ENCODE results near the gene NADSYN1. TPM values are rescaled to one million over a fixed set of nuclear protein-coding genes. Genes with fewer than 3 reads are reported as not detected.

NADSYN1 gene
- total RNA-seq, 1 experiment from 2014 or later: 45.1 TPM

DNA sequence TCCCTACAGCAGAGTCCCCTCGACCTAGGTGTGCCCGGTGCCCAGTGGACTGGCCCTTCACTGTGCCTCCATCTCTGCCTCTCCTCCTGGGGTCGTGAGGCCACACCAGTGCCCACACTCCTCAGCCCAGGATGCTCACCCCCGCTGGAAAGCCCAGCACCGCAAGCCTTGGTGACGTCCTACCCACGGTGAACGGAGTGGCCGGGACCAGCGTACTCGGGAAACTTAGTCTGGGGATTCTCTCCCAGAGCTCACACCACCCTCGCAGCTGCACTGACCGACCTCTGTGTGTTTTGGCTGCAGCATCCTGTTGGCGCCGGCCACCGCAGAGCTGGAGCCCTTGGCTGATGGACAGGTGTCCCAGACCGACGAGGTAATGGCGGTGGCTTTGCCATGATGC, 38.5 kb downstream of the NADSYN1 start:
- no peak overlapping the region for H3K27ac Mint-ChIP-seq
- no peak for ATAC-seq

More for the DNA sequence above, 38.5 kb downstream of the NADSYN1 start:
- TF ChIP-seq, protein P1, sequence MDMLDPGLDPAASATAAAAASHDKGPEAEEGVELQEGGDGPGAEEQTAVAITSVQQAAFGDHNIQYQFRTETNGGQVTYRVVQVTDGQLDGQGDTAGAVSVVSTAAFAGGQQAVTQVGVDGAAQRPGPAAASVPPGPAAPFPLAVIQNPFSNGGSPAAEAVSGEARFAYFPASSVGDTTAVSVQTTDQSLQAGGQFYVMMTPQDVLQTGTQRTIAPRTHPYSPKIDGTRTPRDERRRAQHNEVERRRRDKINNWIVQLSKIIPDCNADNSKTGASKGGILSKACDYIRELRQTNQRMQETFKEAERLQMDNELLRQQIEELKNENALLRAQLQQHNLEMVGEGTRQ (CRISPR knock-in tag; IDR thresholded peaks at IDR 0.05): no peak
- TF ChIP-seq, protein P2, sequence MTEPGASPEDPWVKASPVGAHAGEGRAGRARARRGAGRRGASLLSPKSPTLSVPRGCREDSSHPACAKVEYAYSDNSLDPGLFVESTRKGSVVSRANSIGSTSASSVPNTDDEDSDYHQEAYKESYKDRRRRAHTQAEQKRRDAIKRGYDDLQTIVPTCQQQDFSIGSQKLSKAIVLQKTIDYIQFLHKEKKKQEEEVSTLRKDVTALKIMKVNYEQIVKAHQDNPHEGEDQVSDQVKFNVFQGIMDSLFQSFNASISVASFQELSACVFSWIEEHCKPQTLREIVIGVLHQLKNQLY (CRISPR knock-in tag; IDR thresholded peaks at IDR 0.05): no peak
- TF ChIP-seq ZNF219 (CRISPR knock-in tag; IDR thresholded peaks at IDR 0.05; ENCODE audit: borderline replicate concordance) (no peak), CREM (CRISPR knock-in tag; IDR thresholded peaks at IDR 0.05) (no peak), ZBTB21 (CRISPR knock-in tag; IDR thresholded peaks at IDR 0.05; ENCODE audit: borderline replicate concordance) (no peak), FOXJ3 (CRISPR knock-in tag; IDR thresholded peaks at IDR 0.05; ENCODE audit: borderline replicate concordance) (no peak)
- TF ChIP-seq, protein P3, sequence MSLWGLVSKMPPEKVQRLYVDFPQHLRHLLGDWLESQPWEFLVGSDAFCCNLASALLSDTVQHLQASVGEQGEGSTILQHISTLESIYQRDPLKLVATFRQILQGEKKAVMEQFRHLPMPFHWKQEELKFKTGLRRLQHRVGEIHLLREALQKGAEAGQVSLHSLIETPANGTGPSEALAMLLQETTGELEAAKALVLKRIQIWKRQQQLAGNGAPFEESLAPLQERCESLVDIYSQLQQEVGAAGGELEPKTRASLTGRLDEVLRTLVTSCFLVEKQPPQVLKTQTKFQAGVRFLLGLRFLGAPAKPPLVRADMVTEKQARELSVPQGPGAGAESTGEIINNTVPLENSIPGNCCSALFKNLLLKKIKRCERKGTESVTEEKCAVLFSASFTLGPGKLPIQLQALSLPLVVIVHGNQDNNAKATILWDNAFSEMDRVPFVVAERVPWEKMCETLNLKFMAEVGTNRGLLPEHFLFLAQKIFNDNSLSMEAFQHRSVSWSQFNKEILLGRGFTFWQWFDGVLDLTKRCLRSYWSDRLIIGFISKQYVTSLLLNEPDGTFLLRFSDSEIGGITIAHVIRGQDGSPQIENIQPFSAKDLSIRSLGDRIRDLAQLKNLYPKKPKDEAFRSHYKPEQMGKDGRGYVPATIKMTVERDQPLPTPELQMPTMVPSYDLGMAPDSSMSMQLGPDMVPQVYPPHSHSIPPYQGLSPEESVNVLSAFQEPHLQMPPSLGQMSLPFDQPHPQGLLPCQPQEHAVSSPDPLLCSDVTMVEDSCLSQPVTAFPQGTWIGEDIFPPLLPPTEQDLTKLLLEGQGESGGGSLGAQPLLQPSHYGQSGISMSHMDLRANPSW (CRISPR knock-in tag; conservative IDR thresholded peaks at IDR 0.05; ENCODE audit: low read depth): no peak
- TF ChIP-seq, protein P4, sequence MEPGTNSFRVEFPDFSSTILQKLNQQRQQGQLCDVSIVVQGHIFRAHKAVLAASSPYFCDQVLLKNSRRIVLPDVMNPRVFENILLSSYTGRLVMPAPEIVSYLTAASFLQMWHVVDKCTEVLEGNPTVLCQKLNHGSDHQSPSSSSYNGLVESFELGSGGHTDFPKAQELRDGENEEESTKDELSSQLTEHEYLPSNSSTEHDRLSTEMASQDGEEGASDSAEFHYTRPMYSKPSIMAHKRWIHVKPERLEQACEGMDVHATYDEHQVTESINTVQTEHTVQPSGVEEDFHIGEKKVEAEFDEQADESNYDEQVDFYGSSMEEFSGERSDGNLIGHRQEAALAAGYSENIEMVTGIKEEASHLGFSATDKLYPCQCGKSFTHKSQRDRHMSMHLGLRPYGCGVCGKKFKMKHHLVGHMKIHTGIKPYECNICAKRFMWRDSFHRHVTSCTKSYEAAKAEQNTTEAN (CRISPR knock-in tag; IDR thresholded peaks at IDR 0.05): no peak
- TF ChIP-seq, protein P5, sequence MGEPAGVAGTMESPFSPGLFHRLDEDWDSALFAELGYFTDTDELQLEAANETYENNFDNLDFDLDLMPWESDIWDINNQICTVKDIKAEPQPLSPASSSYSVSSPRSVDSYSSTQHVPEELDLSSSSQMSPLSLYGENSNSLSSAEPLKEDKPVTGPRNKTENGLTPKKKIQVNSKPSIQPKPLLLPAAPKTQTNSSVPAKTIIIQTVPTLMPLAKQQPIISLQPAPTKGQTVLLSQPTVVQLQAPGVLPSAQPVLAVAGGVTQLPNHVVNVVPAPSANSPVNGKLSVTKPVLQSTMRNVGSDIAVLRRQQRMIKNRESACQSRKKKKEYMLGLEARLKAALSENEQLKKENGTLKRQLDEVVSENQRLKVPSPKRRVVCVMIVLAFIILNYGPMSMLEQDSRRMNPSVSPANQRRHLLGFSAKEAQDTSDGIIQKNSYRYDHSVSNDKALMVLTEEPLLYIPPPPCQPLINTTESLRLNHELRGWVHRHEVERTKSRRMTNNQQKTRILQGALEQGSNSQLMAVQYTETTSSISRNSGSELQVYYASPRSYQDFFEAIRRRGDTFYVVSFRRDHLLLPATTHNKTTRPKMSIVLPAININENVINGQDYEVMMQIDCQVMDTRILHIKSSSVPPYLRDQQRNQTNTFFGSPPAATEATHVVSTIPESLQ (CRISPR knock-in tag; IDR thresholded peaks at IDR 0.05): no peak
- TF ChIP-seq, protein P6, sequence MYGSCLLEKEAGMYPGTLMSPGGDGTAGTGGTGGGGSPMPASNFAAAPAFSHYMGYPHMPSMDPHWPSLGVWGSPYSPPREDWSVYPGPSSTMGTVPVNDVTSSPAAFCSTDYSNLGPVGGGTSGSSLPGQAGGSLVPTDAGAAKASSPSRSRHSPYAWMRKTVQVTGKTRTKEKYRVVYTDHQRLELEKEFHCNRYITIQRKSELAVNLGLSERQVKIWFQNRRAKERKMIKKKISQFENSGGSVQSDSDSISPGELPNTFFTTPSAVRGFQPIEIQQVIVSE (CRISPR knock-in tag; IDR thresholded peaks at IDR 0.05; ENCODE audit: borderline replicate concordance): no peak
- TF ChIP-seq, protein P7, sequence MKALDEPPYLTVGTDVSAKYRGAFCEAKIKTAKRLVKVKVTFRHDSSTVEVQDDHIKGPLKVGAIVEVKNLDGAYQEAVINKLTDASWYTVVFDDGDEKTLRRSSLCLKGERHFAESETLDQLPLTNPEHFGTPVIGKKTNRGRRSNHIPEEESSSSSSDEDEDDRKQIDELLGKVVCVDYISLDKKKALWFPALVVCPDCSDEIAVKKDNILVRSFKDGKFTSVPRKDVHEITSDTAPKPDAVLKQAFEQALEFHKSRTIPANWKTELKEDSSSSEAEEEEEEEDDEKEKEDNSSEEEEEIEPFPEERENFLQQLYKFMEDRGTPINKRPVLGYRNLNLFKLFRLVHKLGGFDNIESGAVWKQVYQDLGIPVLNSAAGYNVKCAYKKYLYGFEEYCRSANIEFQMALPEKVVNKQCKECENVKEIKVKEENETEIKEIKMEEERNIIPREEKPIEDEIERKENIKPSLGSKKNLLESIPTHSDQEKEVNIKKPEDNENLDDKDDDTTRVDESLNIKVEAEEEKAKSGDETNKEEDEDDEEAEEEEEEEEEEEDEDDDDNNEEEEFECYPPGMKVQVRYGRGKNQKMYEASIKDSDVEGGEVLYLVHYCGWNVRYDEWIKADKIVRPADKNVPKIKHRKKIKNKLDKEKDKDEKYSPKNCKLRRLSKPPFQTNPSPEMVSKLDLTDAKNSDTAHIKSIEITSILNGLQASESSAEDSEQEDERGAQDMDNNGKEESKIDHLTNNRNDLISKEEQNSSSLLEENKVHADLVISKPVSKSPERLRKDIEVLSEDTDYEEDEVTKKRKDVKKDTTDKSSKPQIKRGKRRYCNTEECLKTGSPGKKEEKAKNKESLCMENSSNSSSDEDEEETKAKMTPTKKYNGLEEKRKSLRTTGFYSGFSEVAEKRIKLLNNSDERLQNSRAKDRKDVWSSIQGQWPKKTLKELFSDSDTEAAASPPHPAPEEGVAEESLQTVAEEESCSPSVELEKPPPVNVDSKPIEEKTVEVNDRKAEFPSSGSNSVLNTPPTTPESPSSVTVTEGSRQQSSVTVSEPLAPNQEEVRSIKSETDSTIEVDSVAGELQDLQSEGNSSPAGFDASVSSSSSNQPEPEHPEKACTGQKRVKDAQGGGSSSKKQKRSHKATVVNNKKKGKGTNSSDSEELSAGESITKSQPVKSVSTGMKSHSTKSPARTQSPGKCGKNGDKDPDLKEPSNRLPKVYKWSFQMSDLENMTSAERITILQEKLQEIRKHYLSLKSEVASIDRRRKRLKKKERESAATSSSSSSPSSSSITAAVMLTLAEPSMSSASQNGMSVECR (CRISPR knock-in tag; IDR thresholded peaks at IDR 0.05; ENCODE audit: borderline replicate concordance): no peak
- peaks cover 37% of the 10 kb centered on the region for H3K36me3 Mint-ChIP-seq
- CTCF ChIA-PET: no interaction called here
- H3K4me3 Mint-ChIP-seq: no peak overlapping the region
- no peak for DNase-seq (ENCODE audit: low spot score)
- H3K9me3 Mint-ChIP-seq: no peaks in the 10 kb centered on the region
- no peaks in the 10 kb centered on the region for H3K27me3 Mint-ChIP-seq (ENCODE audit: low read depth)
- POLR2A ChIA-PET: no interaction called here
- peaks cover 6% of the 10 kb centered on the region for H3K4me1 Mint-ChIP-seq

Data from WTC11 (cell line).